Mucosa of rectum (tissue), 2 donors: Measurements from ENCODE around the gene CDIPT.

Experiments used
- H3K27ac ChIP-seq, 2 donors: one replicate each; pipeline ENCODE4 v1.7.0; 2013; ENCODE audit warnings: inconsistent platforms in 2 of 2, low read depth in 2 of 2, low read length in 2 of 2
- H3K27me3 ChIP-seq, 2 donors: one replicate each; pipeline ENCODE4 v1.7.0; 2013; ENCODE audit warnings: low read length in 2 of 2; ENCODE audit not compliant: control insufficient read depth in 2 of 2, insufficient read depth in 2 of 2
- H3K36me3 ChIP-seq, 2 donors: one replicate each; pipeline ENCODE4 v1.7.0; 2013; ENCODE audit warnings: low read length in 2 of 2; ENCODE audit not compliant: control insufficient read depth in 2 of 2, insufficient read depth in 2 of 2
- H3K4me1 ChIP-seq, 2 donors: one replicate each; pipeline ENCODE4 v1.7.0; 2013; ENCODE audit warnings: low read length in 2 of 2, mild to moderate bottlenecking in 1 of 2; ENCODE audit not compliant: control insufficient read depth in 2 of 2, insufficient read depth in 2 of 2
- H3K4me3 ChIP-seq, 2 donors: one replicate each; pipeline ENCODE4 v1.7.0; 2013; ENCODE audit warnings: low read length in 2 of 2
- H3K9ac ChIP-seq, 2 donors: one replicate each; pipeline ENCODE4 v1.7.0; 2013; ENCODE audit warnings: low read length in 2 of 2, low read depth in 1 of 2, mild to moderate bottlenecking in 1 of 2
- H3K9me3 ChIP-seq, 2 donors: one replicate each; pipeline ENCODE4 v1.7.0; 2013; ENCODE audit warnings: low read length in 2 of 2; ENCODE audit not compliant: control insufficient read depth in 2 of 2
- donor health status: healthy.
- donor health status: Normal muscosa, but diverticular disease.

The CDIPT gene

GRCh38 chr16:29813644-29814562, 49.1 kb downstream of the CDIPT start:
- H3K36me3 ChIP-seq: peaks cover 12 to 15% of the 10 kb centered on the region in 2 donors
- H3K9ac ChIP-seq: no peak overlapping the region
- H3K4me3 ChIP-seq: no peak overlapping the region
- no peak overlapping the region for H3K27ac ChIP-seq
- peaks cover 54 to 66% of the 10 kb centered on the region in 2 donors for H3K4me1 ChIP-seq
- H3K9me3 ChIP-seq: no peaks in the 10 kb centered on the region
- no peaks in the 10 kb centered on the region for H3K27me3 ChIP-seq

- Histone ChIP-seq H3K4me1 (peaks cover 59 to 65% of the 10 kb centered on the region in 2 donors), H3K36me3 (peaks cover 14 to 17% of the 10 kb centered on the region in 2 donors), H3K4me3 (peak overlapping the region; percentile 60 to 65), H3K27ac (peak overlapping the region in 1 of 2 donors; percentile 85), H3K27me3 (no peaks in the 10 kb centered on the region), H3K9ac (peak overlapping the region in 1 of 2 donors; percentile 47), H3K9me3 (no peaks in the 10 kb centered on the region)
Observed at GRCh38 chr16:29812754-29813643, 50.0 kb downstream of the CDIPT start.

DNA sequence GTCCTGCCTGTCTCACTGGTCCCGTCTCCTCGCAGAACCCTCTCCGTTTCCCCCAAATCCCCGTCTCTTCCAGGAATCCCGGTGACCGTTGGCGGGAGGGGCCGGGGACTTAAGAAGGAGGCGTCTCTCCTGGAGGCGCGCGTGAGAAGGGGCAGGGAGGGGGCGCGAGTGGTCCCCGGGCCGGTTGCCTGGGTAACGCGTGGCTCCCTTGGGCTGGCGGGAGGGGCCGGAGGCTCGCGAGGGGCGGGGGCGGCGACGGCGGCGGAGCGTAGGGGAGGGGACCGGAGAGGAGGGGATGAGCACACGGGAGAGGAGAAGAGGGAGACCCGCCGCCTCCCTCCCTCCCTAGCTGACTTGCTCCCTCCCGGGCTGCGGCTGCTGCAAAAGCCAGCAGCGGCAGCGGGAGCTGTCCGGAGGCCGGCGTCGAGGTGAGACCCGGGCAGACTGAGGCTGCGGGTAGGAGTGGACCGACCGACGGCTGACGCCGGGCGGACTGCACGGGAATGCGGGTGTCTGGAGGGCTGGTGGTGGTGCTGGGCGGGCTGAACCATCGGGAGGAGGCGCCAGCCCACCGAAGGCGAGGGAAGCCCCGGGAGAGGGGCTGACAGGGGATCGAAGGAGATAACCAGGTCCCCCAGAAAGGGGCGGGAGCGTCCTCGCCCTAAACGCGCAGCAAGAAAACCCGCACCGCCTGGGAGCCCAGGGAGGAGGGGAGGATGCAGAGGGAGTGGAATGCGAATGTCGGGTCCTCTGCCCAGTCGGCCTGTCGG, 50.9 kb downstream of the CDIPT start, which contains the start of gene PRRT2:
Gene PRRT2, plus strand, starts transcription at position 298 of the 770 bp plus-strand sequence. CDS start 862 bp downstream, outside the sequence.
- Histone ChIP-seq H3K9ac (peak within 1 kb of the TSS; percentile 57 to 61), H3K27me3 (no peaks in the 10 kb centered on the region), H3K4me3 (peak within 1 kb of the TSS; percentile 65 to 70), H3K4me1 (peaks cover 60 to 62% of the 10 kb centered on the region in 2 donors), H3K27ac (peak within 1 kb of the TSS; percentile 80 to 85), H3K36me3 (peaks cover 13 to 17% of the 10 kb centered on the region in 2 donors), H3K9me3 (no peaks in the 10 kb centered on the region)

GRCh38 chr16:29811170-29811895, 51.7 kb downstream of the CDIPT start:
- peaks cover 56 to 57% of the 10 kb centered on the region in 2 donors for H3K4me1 ChIP-seq
- peak overlapping the region; percentile 57 to 61 for H3K9ac ChIP-seq
- no peaks in the 10 kb centered on the region for H3K9me3 ChIP-seq

GRCh38 chr16:29810699-29811169, 52.3 kb downstream of the CDIPT start:
- peaks cover 13 to 17% of the 10 kb centered on the region in 2 donors for H3K36me3 ChIP-seq
- peaks cover 56 to 57% of the 10 kb centered on the region in 2 donors for H3K4me1 ChIP-seq
- peak overlapping the region; percentile 24 to 70 for H3K4me3 ChIP-seq
- H3K9ac ChIP-seq: no peak overlapping the region
- no peaks in the 10 kb centered on the region for H3K9me3 ChIP-seq
- peak overlapping the region; percentile 80 to 85 for H3K27ac ChIP-seq
- no peaks in the 10 kb centered on the region for H3K27me3 ChIP-seq

More at GRCh38 chr16:29811170-29811895, 51.7 kb downstream of the CDIPT start:
- H3K27me3 ChIP-seq: no peaks in the 10 kb centered on the region
- peak overlapping the region; percentile 65 to 70 for H3K4me3 ChIP-seq
- H3K36me3 ChIP-seq: peaks cover 13 to 17% of the 10 kb centered on the region in 2 donors
- H3K27ac ChIP-seq: peak overlapping the region; percentile 80 to 85

DNA sequence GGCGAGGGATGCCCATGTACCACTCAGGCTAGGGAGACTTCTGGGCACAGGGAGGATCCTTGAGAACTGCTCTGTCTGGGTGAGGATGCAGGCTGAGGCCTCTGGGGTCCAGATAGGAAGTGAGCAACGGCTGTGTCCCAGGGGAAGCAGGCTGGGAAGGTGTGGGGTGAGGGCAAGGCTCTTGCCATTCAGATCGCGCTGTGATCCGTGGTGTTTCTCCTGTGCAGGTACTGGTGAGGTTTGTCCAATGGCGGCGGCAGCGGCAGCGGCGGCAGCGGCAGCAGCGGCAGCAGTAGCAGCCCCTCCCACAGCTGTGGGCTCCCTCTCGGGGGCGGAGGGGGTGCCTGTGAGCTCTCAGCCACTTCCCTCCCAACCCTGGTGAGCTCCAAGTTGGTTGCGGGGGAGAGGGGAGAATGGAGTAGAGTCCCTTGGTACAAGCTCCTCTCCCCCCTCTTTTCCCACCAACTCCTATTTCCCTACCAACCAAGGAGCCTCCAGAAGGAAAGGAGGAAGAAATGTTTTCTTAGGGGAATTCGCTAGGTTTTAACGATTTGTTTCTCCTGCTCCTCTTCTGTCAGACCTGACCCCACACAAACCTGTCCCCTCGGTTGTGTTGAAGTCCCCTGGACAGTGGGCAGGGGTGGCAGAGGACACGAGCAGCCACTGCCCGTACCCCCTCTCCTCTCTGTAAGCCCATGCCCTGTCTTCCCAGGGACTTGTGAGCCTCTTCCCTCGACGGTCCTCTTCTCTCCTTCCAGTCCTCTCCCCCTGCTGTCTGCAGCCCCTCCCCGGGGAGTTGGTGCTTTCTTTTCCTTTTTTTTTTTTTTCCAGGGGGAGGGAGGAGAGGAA, 53.0 kb downstream of the CDIPT start:
- Histone ChIP-seq H3K27ac (peak overlapping the region; percentile 80 to 85), H3K9me3 (no peaks in the 10 kb centered on the region), H3K4me3 (no peak overlapping the region), H3K4me1 (peaks cover 52 to 55% of the 10 kb centered on the region in 2 donors), H3K27me3 (no peaks in the 10 kb centered on the region), H3K36me3 (peaks cover 13 to 17% of the 10 kb centered on the region in 2 donors), H3K9ac (no peak overlapping the region)

DNA sequence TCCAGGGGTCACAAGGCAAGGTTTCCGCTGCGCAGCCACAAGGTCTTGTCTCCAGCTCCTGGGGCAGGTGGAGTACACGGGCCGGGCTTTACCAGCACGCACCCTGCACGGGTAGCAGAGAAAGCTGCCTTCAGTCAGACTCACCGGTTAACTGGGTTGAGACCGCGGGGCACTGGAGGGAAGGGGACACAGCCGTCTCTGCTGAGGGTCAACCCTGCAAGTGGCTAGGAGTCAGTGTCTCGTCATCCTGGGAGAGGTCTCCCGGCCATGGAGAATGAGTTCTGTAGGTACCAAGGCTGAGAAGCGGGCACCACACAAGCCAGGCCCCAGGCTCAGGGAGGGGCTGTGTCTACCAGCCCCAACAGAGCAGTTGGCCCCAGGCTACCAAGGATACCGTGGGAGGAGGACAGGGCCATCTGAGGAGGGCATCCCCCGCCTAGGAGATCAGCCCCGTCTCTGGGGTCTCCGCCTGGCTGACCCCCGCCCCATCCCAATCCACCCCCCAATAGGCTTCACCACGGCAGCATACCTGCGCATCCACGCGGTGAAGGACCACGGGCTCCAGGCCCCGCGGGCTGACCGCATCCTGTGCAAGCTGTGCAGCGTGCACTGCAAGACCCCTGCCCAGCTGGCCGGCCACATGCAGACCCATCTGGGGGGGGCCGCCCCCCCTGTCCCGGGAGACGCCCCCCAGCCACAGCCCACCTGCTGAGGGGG, 53.8 kb downstream of the CDIPT start:
- no peak overlapping the region for H3K9ac ChIP-seq
- peaks cover 13 to 17% of the 10 kb centered on the region in 2 donors for H3K36me3 ChIP-seq
- peaks cover 55 to 56% of the 10 kb centered on the region in 2 donors for H3K4me1 ChIP-seq
- peak overlapping the region; percentile 69 to 82 for H3K4me3 ChIP-seq
- H3K27ac ChIP-seq: peak overlapping the region in 1 of 2 donors; percentile 85
- no peaks in the 10 kb centered on the region for H3K9me3 ChIP-seq
- no peaks in the 10 kb centered on the region for H3K27me3 ChIP-seq
